GM21528 (cell line): ENCODE results near the gene GJC2.
"Not testable (repeated sequence)": the region's sequence is repeated elsewhere in the genome, so short reads cannot be mapped to it uniquely, and the experiment has no call there.

ENCODE experiments used
- ATAC-seq: cut with Tn5 transposase; IDR thresholded peaks from one replicate; pipeline ENCODE4 v1.9.1; 2021; ENCODE audit warnings: mild to moderate bottlenecking, moderate library complexity; ENCODE audit not compliant: unreplicated experiment, low FRiP score

The GJC2 gene

DNA sequence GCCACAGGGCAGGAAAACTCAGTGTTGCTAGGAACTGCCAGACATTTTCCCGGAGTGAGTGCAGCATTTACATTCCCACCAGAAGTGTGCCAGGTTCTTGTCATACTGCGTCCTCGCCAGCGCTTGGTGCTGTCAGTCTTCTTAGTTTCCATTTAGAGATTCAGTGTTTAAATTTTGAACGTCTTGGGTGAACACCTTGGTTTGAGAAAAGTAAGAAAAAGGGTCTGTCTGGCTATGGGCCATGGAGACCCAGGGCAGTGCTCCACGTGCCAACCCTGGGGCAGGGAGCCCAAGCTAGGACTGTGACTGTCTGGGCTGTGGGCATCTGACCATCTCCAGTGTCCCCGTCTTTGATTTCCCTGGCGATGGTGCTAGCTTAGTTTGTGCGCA is 31.9 kb downstream of the GJC2 start:
- ATAC-seq = no peak

- no peak for ATAC-seq
Observed at GRCh38 chr1:228182296-228183030, 32.7 kb downstream of the GJC2 start.

DNA sequence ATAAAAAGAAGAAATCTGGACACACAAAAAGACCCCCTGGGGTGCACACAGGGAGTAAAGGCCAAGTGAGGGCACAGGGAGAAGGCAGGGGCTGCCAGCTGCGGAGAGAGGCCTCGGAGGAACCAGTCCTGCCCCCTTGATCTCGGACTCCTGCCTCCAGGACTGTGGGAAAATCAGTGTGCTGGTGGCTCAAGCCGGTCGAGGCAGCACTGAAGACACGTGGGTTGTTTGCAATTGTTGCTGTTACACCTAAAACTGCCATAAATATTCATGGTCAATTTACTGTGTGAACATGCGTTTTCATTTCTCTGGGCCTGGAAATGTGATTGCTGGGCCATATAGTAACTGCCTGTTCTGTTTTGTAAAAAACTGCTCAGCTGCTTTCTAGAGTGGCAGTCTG is 34.4 kb downstream of the GJC2 start:
- no peak for ATAC-seq

DNA sequence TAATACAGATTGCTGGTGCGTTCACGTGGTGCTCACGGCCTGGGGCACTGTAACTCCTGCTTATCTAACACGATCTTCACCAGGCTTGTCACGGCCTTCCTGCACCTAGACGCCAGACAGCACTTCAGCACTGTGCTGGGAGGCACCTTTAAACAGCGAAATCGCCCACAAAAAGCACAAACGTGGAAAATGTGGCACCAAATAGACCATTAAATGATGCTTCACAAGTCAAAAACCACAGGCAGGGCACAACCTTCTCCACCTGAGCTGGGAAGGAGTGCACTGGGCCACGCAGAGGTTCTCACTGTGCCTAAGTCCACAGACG is 35.9 kb downstream of the GJC2 start:
- no peak for ATAC-seq

DNA sequence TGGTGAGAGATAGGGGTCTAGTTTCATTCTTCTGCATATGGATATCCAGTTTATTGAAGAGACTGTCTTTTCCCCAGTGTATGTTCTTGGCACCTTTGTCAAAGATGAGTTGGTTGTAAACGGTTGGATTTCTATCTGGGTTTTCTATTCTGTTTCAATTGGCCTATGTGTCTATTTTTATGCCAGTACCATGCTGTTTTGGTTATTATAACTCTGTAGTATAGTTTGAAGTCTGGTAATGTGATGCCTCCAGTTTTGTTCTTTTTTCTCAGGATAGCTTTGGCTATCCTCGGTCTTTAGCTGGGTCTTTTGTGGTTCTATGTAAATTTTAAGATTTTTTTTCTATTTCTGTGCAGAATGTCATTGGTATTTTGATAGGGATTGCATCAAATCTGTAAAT is 38.5 kb downstream of the GJC2 start:
- ATAC-seq = not testable (repeated sequence)

- no peak for ATAC-seq
Observed at GRCh38 chr1:228190182-228190581, 40.5 kb downstream of the GJC2 start.

DNA sequence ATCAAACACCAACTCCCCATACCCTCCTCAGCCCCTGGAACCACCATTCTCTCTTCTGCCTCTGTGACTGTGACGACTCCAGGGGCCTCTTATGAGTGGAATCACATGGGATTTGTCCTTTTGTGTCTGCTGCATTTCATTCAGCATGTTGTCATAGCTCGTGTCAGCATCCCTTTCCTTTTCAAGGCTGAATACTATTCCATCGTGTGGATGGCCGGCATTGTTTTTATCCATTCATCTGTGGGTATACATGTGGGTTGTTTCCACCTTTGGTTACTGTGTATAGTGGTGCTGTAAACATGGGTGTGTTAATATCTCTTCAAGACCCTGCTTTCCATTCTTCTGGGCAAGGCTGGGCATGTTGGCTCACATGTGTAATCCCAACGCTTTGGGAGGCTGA is 41.0 kb downstream of the GJC2 start:
- no peak for ATAC-seq

- ATAC-seq = no peak
Observed at GRCh38 chr1:228194436-228194835, 44.7 kb downstream of the GJC2 start.

DNA sequence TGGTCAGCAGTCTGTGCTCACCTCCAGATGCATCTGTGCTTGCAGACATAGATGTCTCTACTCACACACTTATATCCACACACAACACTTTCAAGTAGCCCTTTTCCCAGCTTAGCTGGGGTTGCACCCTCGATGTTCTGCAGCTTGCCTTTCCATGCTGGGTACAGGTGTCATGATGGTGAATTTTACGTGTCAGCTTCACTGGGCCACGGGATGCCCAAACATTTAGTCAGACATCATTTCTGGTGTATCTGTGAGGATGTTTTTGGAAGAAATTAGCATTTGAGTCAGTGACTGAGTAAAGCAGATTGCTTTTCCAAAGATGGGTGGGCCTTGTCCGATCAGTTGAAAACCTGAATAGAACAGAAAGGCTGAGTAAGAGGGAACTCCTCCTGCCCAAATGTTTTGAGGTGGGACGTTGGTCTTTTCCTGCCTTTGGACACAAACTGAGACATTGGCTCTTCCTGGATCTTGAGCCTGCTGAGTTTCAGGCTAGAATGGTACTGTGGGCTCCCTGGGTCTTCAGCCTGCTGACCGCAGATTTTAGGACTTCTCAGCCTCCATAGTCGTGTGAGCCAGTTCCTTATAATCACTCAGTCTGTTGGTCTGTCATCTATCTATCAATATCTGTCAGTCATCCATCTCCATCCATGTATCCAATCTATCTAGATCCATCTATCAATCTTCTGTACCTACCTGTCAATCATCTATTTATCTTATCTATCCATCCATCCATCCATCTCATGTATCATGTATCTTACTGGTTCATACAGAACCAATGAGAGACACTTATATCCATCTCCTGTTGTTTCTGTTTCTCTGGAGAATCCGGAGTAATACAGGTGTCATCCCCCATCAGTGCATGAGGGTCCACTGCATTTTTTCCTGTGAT is 45.4 kb downstream of the GJC2 start:
- no peak for ATAC-seq

DNA sequence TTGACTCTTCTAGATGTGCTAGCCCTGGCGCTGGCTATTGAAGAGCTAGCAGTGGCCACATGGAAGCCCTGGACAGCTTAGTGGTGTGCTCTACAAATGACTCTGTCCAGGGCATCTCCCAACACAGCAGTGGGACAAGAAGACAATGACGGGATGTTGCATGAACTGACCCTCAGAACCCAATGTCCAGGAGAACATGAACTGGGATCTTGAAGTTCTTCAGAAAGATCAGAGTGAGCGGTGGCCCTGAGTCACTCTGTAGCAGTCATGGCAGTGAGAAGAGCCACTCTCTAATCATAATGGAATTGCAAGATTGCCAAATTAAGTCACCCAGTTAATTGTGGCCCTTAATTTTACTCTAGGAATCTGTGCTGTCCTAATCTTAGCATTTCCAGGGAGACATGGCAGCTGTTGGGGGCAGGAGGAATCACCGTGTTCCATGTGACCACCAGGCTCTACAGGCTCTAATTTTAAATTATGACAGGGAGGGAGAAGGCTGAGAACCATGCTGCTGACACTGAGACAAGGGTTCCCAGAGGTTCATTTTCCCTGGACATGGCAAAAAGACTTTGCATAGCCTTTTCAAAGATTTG is 47.9 kb downstream of the GJC2 start:
- no peak for ATAC-seq

- no peak for ATAC-seq
Observed at GRCh38 chr1:228198977-228199590, 49.4 kb downstream of the GJC2 start.

- ATAC-seq = no peak
Observed at GRCh38 chr1:228204958-228205357, 55.2 kb downstream of the GJC2 start.

GRCh38 chr1:228205526-228206436 is 56.1 kb downstream of the GJC2 start:
- ATAC-seq = no peak

DNA sequence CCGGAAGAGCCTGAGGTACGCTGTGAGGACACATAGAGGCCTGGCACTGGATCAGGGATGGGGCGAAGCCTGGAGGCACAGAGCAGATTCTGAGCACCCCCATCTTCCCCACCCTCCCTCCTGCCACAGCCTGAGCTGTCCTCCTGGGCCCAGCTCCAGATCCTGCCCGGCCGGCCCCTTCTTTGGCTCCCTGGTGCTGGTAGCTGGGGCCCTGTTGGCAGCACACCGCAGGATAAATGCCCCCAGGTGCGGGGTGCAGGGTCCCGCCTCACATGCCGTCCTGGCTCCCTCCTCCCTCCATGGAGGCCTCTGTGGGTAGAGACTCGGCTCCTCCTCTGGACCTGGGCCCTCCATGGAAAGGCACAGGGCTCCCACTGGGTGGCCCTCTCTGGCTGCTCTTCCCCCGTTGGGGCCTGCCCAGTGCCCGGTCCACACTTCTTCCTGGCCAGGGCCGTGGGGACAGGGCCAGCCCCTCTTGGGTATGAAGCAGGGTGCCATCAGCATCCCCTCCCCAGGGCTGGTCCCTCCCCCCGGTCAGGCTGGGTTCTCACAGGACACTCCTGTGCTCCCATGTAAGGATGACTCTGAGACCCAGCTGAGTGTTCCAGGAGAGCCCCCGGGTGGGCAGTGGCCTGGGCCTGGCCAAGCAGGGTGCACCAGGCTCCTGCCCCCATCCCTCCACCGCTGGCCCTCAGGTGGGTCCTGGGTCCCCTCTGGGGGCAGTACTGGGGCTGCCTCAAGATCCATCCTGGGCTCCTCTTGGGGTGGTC is 57.0 kb downstream of the GJC2 start:
- no peak for ATAC-seq

DNA sequence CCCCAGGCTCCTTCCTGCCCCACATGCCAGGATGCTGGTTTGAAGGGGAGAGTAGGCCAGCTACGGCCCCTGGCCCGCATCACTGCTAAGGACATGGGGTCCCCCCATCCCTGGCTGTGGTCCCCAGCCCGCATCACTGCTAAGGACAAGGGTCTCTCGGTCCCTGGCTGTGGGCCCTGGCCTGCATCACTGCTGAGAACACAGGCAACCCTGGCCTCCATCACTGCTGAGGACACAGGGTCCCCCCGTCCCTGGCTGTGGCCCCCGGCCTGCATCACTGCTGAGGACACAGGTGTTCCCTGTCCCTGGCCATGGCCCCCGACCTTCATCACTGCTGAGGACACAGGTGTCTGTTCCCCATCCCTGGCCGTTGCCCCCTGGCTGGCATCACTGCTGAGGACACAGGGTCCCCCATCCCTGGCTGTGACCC is 57.7 kb downstream of the GJC2 start:
- no peak for ATAC-seq

GRCh38 chr1:228207851-228208821 is 58.4 kb downstream of the GJC2 start, which contains the start of gene OBSCN:
TSS of gene OBSCN (plus strand) at chr1:228208044. CDS start at chr1:228211784, 3,740 bp downstream.
- ATAC-seq = no peak

- no peak for ATAC-seq
Observed at GRCh38 chr1:228208831-228209551, 59.3 kb downstream of the GJC2 start.
